GM04504 (cell line): ENCODE results near the gene MAN1A2.

ENCODE experiments used
- DNase-seq: peaks from one replicate; pipeline ENCODE4 v3.0.0-alpha.2; 2012; ENCODE audit warnings: low read depth

MAN1A2 gene

DNA sequence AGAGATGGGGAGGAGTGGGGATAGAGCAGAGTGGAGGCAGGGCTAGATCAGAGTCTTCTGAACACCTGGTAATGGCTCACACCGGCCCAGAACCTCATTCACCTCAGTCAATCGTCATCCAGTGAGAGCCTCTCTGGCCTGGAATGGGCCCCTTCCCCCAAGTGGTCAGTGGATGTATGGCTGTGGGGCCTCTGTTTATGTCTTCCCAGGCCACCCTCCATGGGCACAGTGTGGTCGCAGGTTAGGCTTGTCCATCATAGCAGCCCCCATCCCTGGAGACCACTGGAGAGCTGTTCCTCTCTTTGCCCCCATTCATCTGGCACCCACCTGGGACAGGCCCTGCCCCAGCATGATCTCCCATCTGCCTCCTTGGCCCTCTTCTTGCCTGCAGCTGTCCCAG lies 209.0 kb downstream of the MAN1A2 start:
- DNase-seq, result no peak

DNA sequence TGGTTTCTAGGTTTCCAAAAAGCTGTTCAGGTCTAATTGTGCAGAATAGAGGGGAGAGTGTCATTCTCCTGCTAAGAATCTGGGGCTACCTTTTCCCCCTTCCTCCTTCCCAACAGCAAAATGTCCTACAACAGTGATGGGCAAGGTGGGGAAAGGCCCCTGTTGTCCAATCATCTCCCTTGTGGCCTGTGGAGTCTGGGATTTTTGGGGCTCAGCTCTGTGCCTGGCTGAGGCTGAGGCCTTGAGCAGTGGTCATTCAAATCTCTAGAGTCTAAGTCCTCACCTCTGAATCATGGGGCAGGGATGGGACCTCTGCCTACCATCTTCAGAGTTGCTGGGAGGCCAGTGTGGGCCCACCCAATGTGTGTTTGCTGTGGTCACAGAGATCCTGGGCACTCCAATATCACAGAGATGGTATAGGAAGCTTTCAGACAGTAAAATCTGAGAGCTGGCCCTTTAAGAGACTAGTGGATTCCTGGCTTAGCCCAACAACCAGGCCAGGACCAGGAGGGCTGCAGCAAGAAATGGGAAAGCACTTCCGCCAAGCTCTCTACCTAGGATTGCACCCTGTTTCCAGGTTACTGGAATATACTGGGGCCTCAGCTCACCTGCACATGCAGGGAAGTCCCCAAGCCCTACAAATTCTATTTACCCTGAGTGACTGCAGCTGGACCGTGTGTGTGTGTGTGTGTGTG lies 210.1 kb downstream of the MAN1A2 start:
- no peak for DNase-seq

DNA sequence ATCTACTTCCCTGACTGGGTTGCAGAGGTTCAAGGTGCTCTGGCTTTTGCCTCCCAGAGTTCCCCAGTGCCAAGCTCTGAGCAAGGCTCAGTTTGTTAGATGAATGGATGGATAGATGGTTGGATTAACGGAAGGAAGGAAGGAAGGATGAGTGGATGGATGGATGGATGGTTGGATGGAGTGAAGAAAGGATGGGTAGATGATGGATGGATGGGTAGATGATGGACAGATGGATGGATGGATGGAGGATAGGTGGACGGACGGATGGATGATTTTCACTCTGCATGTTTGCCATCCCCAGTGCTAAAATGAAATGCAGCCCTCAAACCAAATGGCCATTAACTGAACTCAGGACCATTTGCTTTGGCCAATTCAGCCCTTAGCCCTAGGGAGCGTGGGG lies 211.2 kb downstream of the MAN1A2 start:
- no peak for DNase-seq
